K562 (cell line): ENCODE results near the gene CHD3. TPM values are rescaled to one million over a fixed set of nuclear protein-coding genes. Genes with fewer than 3 reads are reported as not detected.

Experiments used
- ARHGAP35 ChIP-seq: fragments of 450-650 bp; IDR thresholded peaks from 2 replicates; pipeline ENCODE4 v1.6.1; 2018; ENCODE audit not compliant: partially characterized antibody
- C11orf30 ChIP-seq: fragments of 450-650 bp; IDR thresholded peaks from 2 replicates; pipeline ENCODE4 v1.6.1; 2016; ENCODE audit warnings: low read depth, mild to moderate bottlenecking
- CLOCK ChIP-seq: fragments of 250-450 bp; sonication (Bioruptor Pico); IDR thresholded peaks from 2 replicates; pipeline ENCODE4 v1.4.0; 2020; ENCODE audit warnings: mild to moderate bottlenecking, moderate library complexity, borderline replicate concordance
- E2F8 ChIP-seq: fragments of 450-650 bp; IDR thresholded peaks from 2 replicates; pipeline ENCODE4 v1.7.1; 2018; ENCODE audit warnings: mild to moderate bottlenecking, low read depth; ENCODE audit not compliant: partially characterized antibody
- MBD2 ChIP-seq: sonication (generic); IDR thresholded peaks from 2 replicates; pipeline ENCODE4 v1.6.1; 2016; ENCODE audit warnings: low read depth, borderline replicate concordance
- MEF2A ChIP-seq: IDR thresholded peaks from 2 replicates; pipeline ENCODE4 v1.6.1; 2011; ENCODE audit warnings: low read depth, mild to moderate bottlenecking, low read length, moderate library complexity; ENCODE audit not compliant: control insufficient read depth
- MTA1 ChIP-seq: fragments of 450-650 bp; IDR thresholded peaks from 2 replicates; pipeline ENCODE4 v1.6.1; 2017; ENCODE audit warnings: borderline replicate concordance
- MXI1 ChIP-seq: IDR thresholded peaks from 2 replicates; pipeline ENCODE4 v1.6.1; 2011; ENCODE audit warnings: low read depth, mild to moderate bottlenecking, improper control_type of control experiment, low read length
- SLC30A9 ChIP-seq: fragments of 250-450 bp; sonication (Bioruptor Pico); IDR thresholded peaks from 2 replicates; pipeline ENCODE4 v1.8.0; 2022; ENCODE audit warnings: mild to moderate bottlenecking, moderate library complexity
- SMARCE1 ChIP-seq: fragments of 450-650 bp; IDR thresholded peaks from 2 replicates; pipeline ENCODE4 v1.7.1; 2016; ENCODE audit warnings: mild to moderate bottlenecking
- ZNF143 ChIP-seq: sonication (generic); formaldehyde crosslinking; IDR thresholded peaks from 2 replicates; pipeline ENCODE4 v1.9.0; 2022; ENCODE audit warnings: mild to moderate bottlenecking, missing genetic modification reagents
- polyA plus RNA-seq, 8 experiments: library from polyadenylated mRNA; depleted of rRNA in 4 of 8; stranded (reverse) in 5 of 8; unstranded in 3 of 8; fragments of >200 nt; fragmentation: Nextera tagmentation in 2 of 8; fragmentation: Illumina TruSeq in 1 of 8; extraction: Ambion mirVana in 2 of 8; extraction: Trizol in 1 of 8; gene quantifications; 2 replicates each; pipeline versions ENCODE4 v1.2.1 to v1.2.3, GENCODE V29; 2011 to 2014; ENCODE audit warnings: inconsistent platforms in 1 of 8, missing spikeins in 1 of 8
- total RNA-seq, 7 experiments: library from RNA; depleted of rRNA in 6 of 7; stranded (reverse); fragments of >200 nt in 6 of 7; fragmentation: Illumina TruSeq in 2 of 7; extraction: Trizol in 2 of 7; gene quantifications; 2 replicates each; pipeline versions ENCODE4 v1.2.1 to v1.2.3, GENCODE V29; 2011 to 2021; ENCODE audit warnings: low replicate concordance in 1 of 7
- TF ChIP-seq, protein P1 (sequence below): fragments of 250-450 bp; sonication (Bioruptor Pico); IDR thresholded peaks from 2 replicates; pipeline ENCODE4 v1.5.0; 2021

The CHD3 gene
- total and polyA plus RNA-seq, 9 of the 15 experiments (the other 6 are each of a cell fraction or from before 2014, with no cell fraction given) = 0.39 to 38.2 (median 21.2) TPM

- TF ChIP-seq, protein P1, sequence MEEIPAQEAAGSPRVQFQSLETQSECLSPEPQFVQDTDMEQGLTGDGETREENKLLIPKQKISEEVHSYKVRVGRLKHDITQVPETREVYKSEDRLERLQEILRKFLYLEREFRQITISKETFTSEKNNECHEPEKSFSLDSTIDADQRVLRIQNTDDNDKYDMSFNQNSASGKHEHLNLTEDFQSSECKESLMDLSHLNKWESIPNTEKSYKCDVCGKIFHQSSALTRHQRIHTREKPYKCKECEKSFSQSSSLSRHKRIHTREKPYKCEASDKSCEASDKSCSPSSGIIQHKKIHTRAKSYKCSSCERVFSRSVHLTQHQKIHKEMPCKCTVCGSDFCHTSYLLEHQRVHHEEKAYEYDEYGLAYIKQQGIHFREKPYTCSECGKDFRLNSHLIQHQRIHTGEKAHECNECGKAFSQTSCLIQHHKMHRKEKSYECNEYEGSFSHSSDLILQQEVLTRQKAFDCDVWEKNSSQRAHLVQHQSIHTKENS = no peak
- TF ChIP-seq MEF2A = no peak
- TF ChIP-seq SMARCE1 = 0 out of 2 replicates have a peak, but pooled peaks have one; percentile 34
- peak; percentile 96 for TF ChIP-seq ARHGAP35
- TF ChIP-seq ZNF143 (CRISPR knock-in tag) = peak; percentile 88
- peak; percentile 8 for TF ChIP-seq MXI1
- TF ChIP-seq MTA1 = 0 out of 2 replicates have a peak, but pooled peaks have one; percentile 33
- TF ChIP-seq C11orf30 = peak; percentile 67
- TF ChIP-seq CLOCK (CRISPR knock-in tag) = no peak
- TF ChIP-seq E2F8 = no peak
- TF ChIP-seq SLC30A9 (CRISPR knock-in tag) = no peak
- TF ChIP-seq MBD2 = peak; percentile 1; the same call in 1 of the 2 replicates
These were observed 31.5 kb upstream of the CHD3 start, which contains the start of gene NAA38 (continued) for GRCh38 chr17:7856811-7857712.
